ENCODE measurements around the gene AGO3.
A peak's percentile ranks its signal among the peaks of the same experiment; 100 is the strongest.

GRCh38 chr1:35882945-35883634 is 47.8 kb upstream of the AGO3 start, which contains the start of gene AGO1:
- TF ChIP-seq CTCF (IDR thresholded peaks at IDR 0.05 in 2 of 3, conservative IDR thresholded peaks at IDR 0.05 in 1 of 3; ENCODE audit: control insufficient read depth in 2 of 3, extremely low read depth in 1 of 3, insufficient read depth in 1 of 3, low read depth in 3 of 3, low read length in 3 of 3): peak; percentile 95 to 98 (median 97); a peak in 5 of 6 replicates
- no peak for TF ChIP-seq MTA3 (IDR thresholded peaks at IDR 0.05; ENCODE audit: borderline replicate concordance, low read length)
